Neural cell (in vitro differentiated cells): Measurements from ENCODE around the gene MRPL1. TPM values are rescaled to one million over a fixed set of nuclear protein-coding genes. Genes with fewer than 3 reads are reported as not detected.

ENCODE experiments used
- H2AFZ ChIP-seq: fragments of 200-600, 300-800 bp; sonication (generic), shearing (Covaris generic); 2 replicates; pipeline ENCODE4 v1.6.0; 2014; ENCODE audit warnings: low read depth, mild to moderate bottlenecking, antibody characterized with exemption, low read length, moderate library complexity
- H3F3A ChIP-seq: fragments of 200-600 bp; shearing (Covaris generic); 2 replicates; pipeline ENCODE4 v1.6.1; 2016; ENCODE audit warnings: mild to moderate bottlenecking, moderate library complexity, mixed read lengths, antibody characterized with exemption, low read length; ENCODE audit not compliant: insufficient read depth, poor library complexity, severe bottlenecking
- H3K27ac ChIP-seq: fragments of 200-600, 300-800 bp; sonication (generic), shearing (Covaris generic); 2 replicates; pipeline ENCODE4 v1.5.1; 2014; ENCODE audit warnings: mild to moderate bottlenecking, low read length, moderate library complexity
- H3K27me3 ChIP-seq: fragments of 300-800, 200-600 bp; sonication (generic), shearing (Covaris generic); 2 replicates; pipeline ENCODE4 v1.6.0; 2014; ENCODE audit warnings: mild to moderate bottlenecking, low read depth, low read length, moderate library complexity; ENCODE audit not compliant: insufficient read depth
- H3K36me3 ChIP-seq: fragments of 300-800, 200-600 bp; sonication (generic), shearing (Covaris generic); 2 replicates; pipeline ENCODE4 v1.5.1; 2014; ENCODE audit warnings: mild to moderate bottlenecking, antibody characterized with exemption, low read length, moderate library complexity; ENCODE audit not compliant: insufficient read depth
- H3K4me2 ChIP-seq: fragments of 300-800, 200-600 bp; sonication (generic), shearing (Covaris generic); 2 replicates; pipeline ENCODE4 v1.6.0; 2014; ENCODE audit warnings: mild to moderate bottlenecking, low read length
- H3K4me3 ChIP-seq: fragments of 300-800, 200-600 bp; sonication (generic), shearing (Covaris generic); 2 replicates; pipeline ENCODE4 v1.5.1; 2014; ENCODE audit warnings: mild to moderate bottlenecking, low read length, moderate library complexity
- H3K79me2 ChIP-seq: fragments of 200-600 bp; shearing (Covaris generic); replicated peaks from 2 replicates; pipeline ENCODE4 v1.6.0; 2014; ENCODE audit warnings: mild to moderate bottlenecking, low read length, moderate library complexity; ENCODE audit not compliant: insufficient read depth
- H3K9ac ChIP-seq: fragments of 300-800, 200-600 bp; sonication (generic), shearing (Covaris generic); 2 replicates; pipeline ENCODE4 v1.6.1; 2016; ENCODE audit warnings: mild to moderate bottlenecking, low read length, mixed read lengths
- H3K9me2 ChIP-seq: fragments of 200-600 bp; shearing (Covaris generic); 2 replicates; pipeline ENCODE4 v1.6.1; 2016; ENCODE audit warnings: mild to moderate bottlenecking, low read length, mixed read lengths; ENCODE audit not compliant: insufficient read depth
- H3K9me3 ChIP-seq: fragments of 200-600, 300-800 bp; sonication (generic), shearing (Covaris generic); 2 replicates; pipeline ENCODE4 v1.6.1; 2016; ENCODE audit warnings: mild to moderate bottlenecking, mixed run types, low read length, moderate library complexity, mixed read lengths
- H4K20me1 ChIP-seq: fragments of 200-600 bp; shearing (Covaris generic); 2 replicates; pipeline ENCODE4 v1.6.1; 2016; ENCODE audit warnings: mild to moderate bottlenecking, mixed run types; ENCODE audit not compliant: insufficient read depth
- CTCF ChIP-seq: fragments of 450-650 bp; IDR thresholded peaks from 2 replicates; pipeline ENCODE4 v1.5.1; 2014; ENCODE audit warnings: antibody characterized with exemption, mild to moderate bottlenecking, moderate library complexity; ENCODE audit not compliant: poor library complexity, severe bottlenecking
- EP300 ChIP-seq: fragments of 450-650 bp; conservative IDR thresholded peaks from 2 replicates; pipeline ENCODE4 v1.6.1; 2014; ENCODE audit warnings: antibody characterized with exemption, mild to moderate bottlenecking, moderate library complexity; ENCODE audit not compliant: poor library complexity, severe bottlenecking
- EZH2 ChIP-seq: fragments of 200-600, 300-800 bp; shearing (Covaris generic), sonication (generic); IDR thresholded peaks from 2 replicates; pipeline ENCODE4 v1.6.1; 2014; ENCODE audit warnings: antibody characterized with exemption, low read length, borderline replicate concordance, mild to moderate bottlenecking; ENCODE audit not compliant: insufficient read depth, poor library complexity, severe bottlenecking
- MXI1 ChIP-seq: fragments of 450-650 bp; conservative IDR thresholded peaks from 2 replicates; pipeline ENCODE4 v1.6.1; 2014; ENCODE audit warnings: antibody characterized with exemption, mild to moderate bottlenecking; ENCODE audit not compliant: poor library complexity, severe bottlenecking
- POLR2AphosphoS5 ChIP-seq: IDR thresholded peaks from 2 replicates; pipeline ENCODE4 v1.6.1; 2012
- RAD21 ChIP-seq: fragments of 450-650 bp; conservative IDR thresholded peaks from 2 replicates; pipeline ENCODE4 v1.6.1; 2014; ENCODE audit warnings: antibody characterized with exemption, mild to moderate bottlenecking, moderate library complexity
- REST ChIP-seq: IDR thresholded peaks from 2 replicates; pipeline ENCODE4 v1.6.1; 2012; ENCODE audit warnings: borderline replicate concordance
- SMC3 ChIP-seq: fragments of 450-650 bp; conservative IDR thresholded peaks from 2 replicates; pipeline ENCODE4 v1.6.1; 2014; ENCODE audit warnings: antibody characterized with exemption, mild to moderate bottlenecking, moderate library complexity; ENCODE audit not compliant: poor library complexity
- TAF1 ChIP-seq: IDR thresholded peaks from 2 replicates; pipeline ENCODE4 v1.6.1; 2012; ENCODE audit warnings: low read depth
- polyA plus RNA-seq: library from polyadenylated mRNA; depleted of rRNA; stranded (reverse); fragments of >200 nt; gene quantifications from 2 replicates; pipeline ENCODE4 v1.2.3, GENCODE V29; 2014

Gene MRPL1
- polyA plus RNA-seq, 1 donor from 2014 or later: 41.9 TPM

GRCh38 chr4:77956917-77957316 lies 94.3 kb downstream of the MRPL1 start:
- H3K9me2 ChIP-seq: no peaks in the 10 kb centered on the region
- H3K9ac ChIP-seq: no peak overlapping the region
- H3K4me3 ChIP-seq: no peak overlapping the region
- no peaks in the 10 kb centered on the region for H3K79me2 ChIP-seq
- no peaks in the 10 kb centered on the region for H3F3A ChIP-seq
- H3K27me3 ChIP-seq: no peaks in the 10 kb centered on the region
- no peak overlapping the region for H3K4me2 ChIP-seq
- no peak overlapping the region for H2AFZ ChIP-seq
- H3K9me3 ChIP-seq: no peaks in the 10 kb centered on the region
- H3K27ac ChIP-seq: no peak overlapping the region
- TF ChIP-seq SMC3 (no peak), EZH2 (no peak), POLR2AphosphoS5 (no peak), TAF1 (no peak), MXI1 (no peak), REST (no peak), RAD21 (no peak), CTCF (no peak), EP300 (no peak)
- no peaks in the 10 kb centered on the region for H4K20me1 ChIP-seq
- H3K36me3 ChIP-seq: no peaks in the 10 kb centered on the region

GRCh38 chr4:77958897-77959296 lies 96.3 kb downstream of the MRPL1 start:
- H2AFZ ChIP-seq: no peak overlapping the region
- H3K36me3 ChIP-seq: no peaks in the 10 kb centered on the region
- H3K9me2 ChIP-seq: no peaks in the 10 kb centered on the region
- TF ChIP-seq RAD21: no peak
- no peak for TF ChIP-seq CTCF
- no peak for TF ChIP-seq POLR2AphosphoS5
- no peak for TF ChIP-seq SMC3
- no peak for TF ChIP-seq MXI1
- no peak for TF ChIP-seq EZH2
- no peak for TF ChIP-seq REST
- no peak for TF ChIP-seq TAF1
- no peak overlapping the region for H3K27ac ChIP-seq
- H3K9ac ChIP-seq: no peak overlapping the region
- no peak overlapping the region for H3K4me2 ChIP-seq
- no peaks in the 10 kb centered on the region for H3K9me3 ChIP-seq
- no peak overlapping the region for H3K4me3 ChIP-seq
- no peaks in the 10 kb centered on the region for H3F3A ChIP-seq
- no peaks in the 10 kb centered on the region for H4K20me1 ChIP-seq
- no peaks in the 10 kb centered on the region for H3K79me2 ChIP-seq
- H3K27me3 ChIP-seq: no peaks in the 10 kb centered on the region
